Stimulated activated CD4-positive, alpha-beta T cell treated with anti-CD3 and anti-CD28 coated beads, Interleukin-1b, Interleukin-23, amount 100 ng/mL, for 4 hours (primary cell): ENCODE measurements around the gene CTAGE15.
"Not testable (repeated sequence)": the region's sequence is repeated elsewhere in the genome, so short reads cannot be mapped to it uniquely, and the experiment has no call there.

Experiments
- DNase-seq, 2 donors: peaks; one replicate each; pipeline ENCODE4 v3.0.0-alpha.2; 2020; ENCODE audit warnings: low read depth in 2 of 2

CTAGE15 gene, protein sequence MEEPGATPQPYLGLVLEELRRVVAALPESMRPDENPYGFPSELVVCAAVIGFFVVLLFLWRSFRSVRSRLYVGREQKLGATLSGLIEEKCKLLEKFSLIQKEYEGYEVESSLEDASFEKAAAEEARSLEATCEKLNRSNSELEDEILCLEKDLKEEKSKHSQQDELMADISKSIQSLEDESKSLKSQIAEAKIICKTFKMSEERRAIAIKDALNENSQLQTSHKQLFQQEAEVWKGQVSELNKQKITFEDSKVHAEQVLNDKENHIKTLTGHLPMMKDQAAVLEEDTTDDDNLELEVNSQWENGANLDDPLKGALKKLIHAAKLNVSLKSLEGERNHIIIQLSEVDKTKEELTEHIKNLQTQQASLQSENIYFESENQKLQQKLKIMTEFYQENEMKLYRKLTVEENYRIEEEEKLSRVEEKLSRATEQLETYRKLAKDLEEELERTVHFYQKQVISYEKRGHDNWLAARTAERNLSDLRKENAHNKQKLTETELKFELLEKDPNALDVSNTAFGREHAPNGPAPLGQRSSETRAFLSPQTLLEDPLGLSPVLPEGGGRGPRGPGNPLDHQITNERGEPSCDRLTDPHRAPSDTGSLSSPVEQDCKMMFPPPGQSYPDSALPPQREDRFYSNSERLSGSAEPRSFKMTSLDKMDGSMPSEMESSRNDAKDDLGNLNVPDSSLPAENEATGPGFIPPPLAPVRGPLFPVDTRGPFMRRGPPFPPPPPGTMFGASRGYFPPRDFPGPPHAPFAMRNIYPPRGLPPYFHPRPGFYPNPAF

GRCh38 chr7:143571501-143571900, at the start of gene CTAGE15:
Gene CTAGE15, plus strand, starts transcription at chr7:143571801. Its CDS starts 17 bp downstream, at chr7:143571818.
- not testable (repeated sequence) for DNase-seq

- DNase-seq: not testable (repeated sequence)
Observed at GRCh38 chr7:143522309-143522916, 49.2 kb upstream of the CTAGE15 start.

DNA sequence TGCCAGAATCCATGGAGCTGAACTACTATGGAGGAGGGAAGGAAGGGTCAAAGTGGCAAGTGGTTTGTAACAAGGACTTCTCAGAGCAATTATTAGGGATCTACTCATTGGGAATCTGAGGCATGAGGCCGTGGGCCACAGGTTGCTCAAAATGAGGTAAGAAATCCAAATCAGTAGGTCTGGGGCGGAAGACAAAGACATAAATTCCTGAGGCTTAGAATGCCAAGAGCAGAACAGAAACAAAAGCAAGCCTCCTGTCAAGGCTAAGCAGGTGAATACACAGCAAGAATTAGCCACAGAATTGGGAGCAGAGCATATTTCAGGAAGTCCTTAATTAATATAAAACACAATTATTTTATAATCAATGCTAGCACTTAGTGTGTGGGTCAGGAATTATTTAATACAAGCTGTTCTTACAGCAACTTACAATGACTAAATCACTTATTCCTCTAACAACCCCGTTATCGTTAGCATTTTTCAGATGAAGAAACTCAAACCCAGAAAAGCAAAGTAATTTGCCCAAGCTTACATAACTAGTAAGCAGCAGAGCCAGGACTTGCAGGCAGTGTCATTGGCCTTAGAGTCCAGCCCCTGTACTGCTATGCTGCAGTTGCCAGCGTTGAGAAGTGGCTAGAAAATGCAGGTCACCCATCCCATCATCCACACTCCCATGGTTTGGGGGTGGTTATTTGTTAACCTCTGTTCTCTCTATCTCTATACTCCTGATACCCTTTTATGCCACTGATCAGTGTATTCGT, 40.3 kb upstream of the CTAGE15 start:
- DNase-seq: not testable (repeated sequence)

GRCh38 chr7:143531932-143532331, 39.7 kb upstream of the CTAGE15 start:
- DNase-seq: not testable (repeated sequence)

GRCh38 chr7:143533213-143533839, 38.3 kb upstream of the CTAGE15 start:
- DNase-seq: not testable (repeated sequence)

DNA sequence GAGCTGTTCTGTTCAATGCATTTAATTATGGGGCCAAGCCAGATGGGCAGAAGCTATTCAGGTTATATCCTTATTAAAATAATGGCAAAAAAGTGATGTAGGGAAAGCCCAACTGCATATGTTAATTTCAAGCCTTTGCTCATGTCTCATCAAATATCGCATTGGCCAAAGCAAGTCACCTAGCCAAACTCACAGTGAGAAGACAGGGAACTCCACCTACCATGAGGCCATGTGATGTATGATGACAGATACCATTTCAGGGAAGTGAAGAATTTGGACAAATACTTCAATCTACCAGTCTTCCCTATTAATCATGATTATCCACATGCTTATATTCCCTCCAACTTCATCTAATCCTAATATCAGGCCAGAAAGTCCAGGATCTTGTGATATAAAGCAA, 35.2 kb upstream of the CTAGE15 start:
- not testable (repeated sequence) for DNase-seq

DNA sequence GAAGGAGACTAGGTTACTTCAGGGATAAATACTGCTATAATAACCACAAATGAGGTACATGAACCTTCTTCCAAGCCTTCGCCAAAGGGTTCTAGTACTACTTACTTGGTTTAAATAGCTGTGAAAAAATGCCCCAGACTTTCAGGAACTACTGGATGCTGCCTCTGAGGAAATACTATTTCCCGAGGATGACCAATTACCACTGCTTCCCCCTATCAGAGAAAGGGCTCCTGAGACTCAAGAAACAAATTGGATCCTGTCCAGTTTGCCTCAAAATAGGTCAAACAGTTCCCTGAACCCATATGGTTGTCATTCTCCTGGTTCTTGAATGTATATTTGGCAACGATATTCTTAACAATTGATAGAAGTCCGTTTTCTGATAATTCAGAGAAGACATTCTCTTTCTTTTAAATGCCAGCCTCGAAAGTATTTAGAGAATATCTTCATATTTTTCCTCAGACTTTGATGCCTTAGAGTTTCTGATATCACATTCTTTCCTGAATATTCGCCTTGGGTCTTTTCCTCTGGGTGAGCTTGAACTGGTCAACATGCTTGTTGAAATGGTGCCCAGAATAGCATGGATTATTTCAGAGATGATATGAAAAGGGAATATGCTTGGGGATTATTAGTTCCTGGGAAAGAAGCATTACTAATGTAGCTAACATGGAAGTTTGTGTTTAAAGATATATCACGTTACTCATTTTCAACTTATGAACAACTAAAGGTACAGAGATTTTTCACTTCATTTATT, 28.1 kb upstream of the CTAGE15 start:
- DNase-seq: not testable (repeated sequence)

DNA sequence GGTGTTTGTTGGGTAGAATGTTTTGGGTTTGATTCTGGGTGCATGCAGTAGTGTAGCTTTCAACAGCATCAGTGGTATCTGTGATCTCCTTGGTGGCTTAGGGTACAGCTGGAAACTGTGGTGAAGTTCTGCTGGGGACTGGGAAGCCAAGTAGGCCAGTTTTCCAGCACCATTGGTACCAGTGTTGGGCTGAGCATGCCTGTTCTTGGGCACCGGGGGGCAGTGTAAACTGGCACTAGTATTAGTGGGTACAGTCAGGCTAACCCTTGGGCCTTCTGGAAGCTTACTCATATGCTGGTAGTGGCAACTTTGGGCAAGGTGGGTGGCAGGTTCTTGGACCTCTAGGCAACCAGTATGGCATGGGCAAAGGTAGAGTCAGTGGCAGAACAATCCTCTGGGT, 15.6 kb upstream of the CTAGE15 start:
- not testable (repeated sequence) for DNase-seq

GRCh38 chr7:143563306-143563705, 8.3 kb upstream of the CTAGE15 start:
- DNase-seq: not testable (repeated sequence)

DNA sequence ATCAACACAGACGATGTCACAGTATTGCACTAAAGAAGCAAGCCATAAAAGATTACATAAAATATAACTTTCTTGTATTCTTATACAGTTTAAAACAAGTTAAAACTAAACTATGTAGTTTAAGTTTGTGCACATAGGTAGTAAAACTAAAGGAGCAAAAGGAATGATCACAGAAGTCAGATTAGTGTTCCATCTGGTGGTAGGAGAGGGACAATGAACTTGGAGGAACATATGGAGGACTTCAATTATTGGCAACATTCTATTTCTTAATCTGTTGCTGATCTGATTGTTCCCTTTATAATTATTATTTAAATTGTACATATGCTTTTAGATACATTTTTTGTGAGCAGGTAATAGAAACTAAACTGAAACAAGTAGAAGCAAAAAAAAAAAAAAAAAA, 5.6 kb upstream of the CTAGE15 start:
- not testable (repeated sequence) for DNase-seq

DNA sequence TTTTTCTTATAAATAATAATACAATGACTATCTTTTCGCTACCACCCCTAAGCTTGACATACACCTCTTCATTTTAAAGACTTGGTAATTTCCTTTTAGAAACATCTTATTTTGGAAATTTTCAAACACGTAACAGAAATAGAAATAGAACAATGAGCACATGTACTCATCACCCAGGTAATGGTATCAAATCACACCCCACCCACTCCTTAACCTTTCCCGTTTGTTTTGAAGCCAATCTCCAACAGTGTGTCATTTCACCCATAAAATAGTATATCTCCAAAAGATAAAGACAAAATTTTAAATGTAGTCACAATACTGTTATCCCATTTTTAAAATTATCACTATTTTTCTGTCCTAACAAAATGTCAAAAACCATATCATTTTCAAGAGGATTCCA, 16.6 kb downstream of the CTAGE15 start:
- not testable (repeated sequence) for DNase-seq

- not testable (repeated sequence) for DNase-seq
Observed at GRCh38 chr7:143589897-143590296, 18.3 kb downstream of the CTAGE15 start.

- not testable (repeated sequence) for DNase-seq
Observed at GRCh38 chr7:143598086-143598485, 26.5 kb downstream of the CTAGE15 start.

DNA sequence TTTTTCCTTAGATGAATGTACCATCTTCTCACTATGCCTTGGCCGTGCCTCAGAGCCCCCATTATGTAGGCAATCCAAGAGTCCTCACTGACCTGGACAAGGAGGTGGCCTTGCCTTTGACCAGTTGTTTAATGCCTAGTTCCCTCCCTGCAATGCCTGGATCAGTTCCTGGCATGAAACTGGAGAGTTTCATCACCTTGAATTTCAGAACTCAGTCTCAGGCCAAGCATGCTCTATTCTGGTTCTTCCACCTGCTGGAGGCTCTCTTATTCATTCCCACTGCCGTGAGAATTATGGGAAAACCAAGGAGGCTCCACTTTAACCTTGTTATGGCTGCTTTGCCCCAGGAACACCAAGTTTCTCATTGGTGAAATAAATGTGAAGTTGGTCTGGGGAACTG, 31.9 kb downstream of the CTAGE15 start:
- DNase-seq: not testable (repeated sequence)

DNA sequence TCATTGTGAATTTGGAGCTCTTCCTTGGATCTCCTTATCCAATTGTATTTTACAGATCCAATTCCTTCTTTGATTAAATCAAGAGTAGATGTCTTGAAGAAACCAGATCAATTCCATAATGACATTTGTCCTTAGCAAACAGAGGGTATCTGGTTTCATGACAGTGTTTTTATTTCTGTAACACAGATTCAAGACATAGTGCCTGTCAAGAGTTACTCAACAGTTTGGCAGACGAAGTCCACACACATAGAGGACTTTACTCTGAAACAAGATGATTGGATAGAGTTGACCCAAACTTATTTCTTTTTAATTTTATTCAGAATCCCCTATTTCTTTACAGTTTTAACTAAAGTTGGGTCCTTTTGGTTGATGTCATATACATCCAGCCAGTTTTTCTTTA, 34.5 kb downstream of the CTAGE15 start:
- not testable (repeated sequence) for DNase-seq

GRCh38 chr7:143615545-143615944, 43.9 kb downstream of the CTAGE15 start:
- not testable (repeated sequence) for DNase-seq

- not testable (repeated sequence) for DNase-seq
Observed at GRCh38 chr7:143617204-143617603, 45.6 kb downstream of the CTAGE15 start.

- DNase-seq: not testable (repeated sequence)
Observed at GRCh38 chr7:143620058-143620457, 48.5 kb downstream of the CTAGE15 start.

DNA sequence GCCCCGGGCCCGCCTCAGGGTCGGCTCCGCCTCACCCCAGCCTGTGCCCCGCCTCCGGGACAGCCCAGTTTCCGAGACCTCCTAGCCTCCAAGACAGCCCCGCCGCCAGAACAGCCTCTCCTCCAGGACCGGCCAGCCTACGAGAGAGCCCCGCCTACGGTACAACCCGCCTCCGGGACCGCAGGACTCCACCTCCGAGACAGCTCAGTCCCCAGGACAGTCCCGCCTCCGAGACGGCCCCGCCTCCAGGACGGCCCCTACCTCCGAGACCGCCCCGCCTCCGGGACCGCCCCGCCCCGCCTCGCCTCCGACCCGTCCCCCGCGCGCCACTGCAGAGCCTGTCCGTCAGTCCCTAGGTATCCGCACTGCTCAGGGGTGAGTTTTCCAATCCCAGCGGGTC, 49.0 kb downstream of the CTAGE15 start, which contains the start of gene TCAF2:
Gene TCAF2 (plus strand): TSS at position 329 of the 400 bp plus-strand sequence.
- peak in 1 of 2 donors; percentile 55 for DNase-seq

DNA sequence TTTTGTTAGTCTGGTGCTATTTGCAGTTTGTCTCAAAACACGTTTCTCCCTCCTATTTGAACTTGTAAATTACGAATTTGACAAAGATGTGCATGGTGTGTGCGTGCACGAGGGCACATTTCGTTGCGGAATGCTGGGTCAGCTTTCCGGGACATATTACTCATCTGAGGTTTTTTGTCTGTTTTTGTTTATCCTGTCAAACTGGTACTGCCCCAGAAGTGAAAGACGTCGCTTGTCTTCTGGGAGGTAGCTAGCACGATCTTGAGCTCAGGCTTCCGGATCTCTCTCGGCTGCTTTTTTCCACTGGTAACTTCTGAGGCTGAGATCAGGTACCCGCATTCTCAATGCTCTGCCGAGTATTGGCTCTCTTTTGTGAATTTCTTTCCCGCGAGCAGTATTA, 49.6 kb downstream of the CTAGE15 start:
- DNase-seq: not testable (repeated sequence)
